Epithelial cell of esophagus (primary cell): Measurements from ENCODE around the gene RNF121.

Experiments used
- DNase-seq: peaks from one replicate; pipeline ENCODE4 v3.0.0; 2010; ENCODE audit warnings: low read depth
- H3K4me3 ChIP-seq: 2 replicates; pipeline ENCODE4 v1.5.1; 2011; ENCODE audit warnings: mild to moderate bottlenecking, low read length, control low read depth
- TF ChIP-seq, protein P1 (sequence below): IDR thresholded peaks from 2 replicates; pipeline ENCODE4 v1.5.1; 2011; ENCODE audit warnings: low read depth, mild to moderate bottlenecking, low read length, control low read depth, inconsistent platforms; ENCODE audit not compliant: insufficient read depth; ENCODE audit errors: missing control alignments

Gene RNF121

DNA sequence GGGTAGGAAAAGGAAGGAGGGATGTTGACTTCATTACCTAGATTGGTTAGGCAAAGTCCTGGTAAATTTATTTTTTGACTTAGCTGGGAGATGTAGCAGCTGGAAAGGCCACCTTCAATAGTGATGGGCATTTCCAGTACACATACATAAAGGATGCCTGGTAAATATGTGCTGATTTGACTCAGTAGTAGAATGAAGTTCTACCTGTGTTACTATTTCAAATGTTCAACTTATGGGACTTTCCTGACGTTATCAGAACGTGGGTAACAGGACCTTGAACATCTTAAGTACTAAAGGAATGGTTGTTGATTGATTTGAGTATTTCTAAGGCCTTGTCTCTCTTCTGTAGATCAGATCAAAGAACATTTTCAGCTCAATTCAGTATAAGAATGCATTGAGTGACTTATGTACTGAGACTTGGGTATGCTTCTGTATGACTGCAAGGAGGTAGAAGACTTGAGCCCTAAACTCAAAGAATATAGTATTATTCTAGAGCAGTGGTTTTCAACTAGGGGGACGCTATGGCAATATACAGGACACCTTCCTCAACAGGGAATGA is 27.1 kb downstream of the RNF121 start:
- TF ChIP-seq, protein P1, sequence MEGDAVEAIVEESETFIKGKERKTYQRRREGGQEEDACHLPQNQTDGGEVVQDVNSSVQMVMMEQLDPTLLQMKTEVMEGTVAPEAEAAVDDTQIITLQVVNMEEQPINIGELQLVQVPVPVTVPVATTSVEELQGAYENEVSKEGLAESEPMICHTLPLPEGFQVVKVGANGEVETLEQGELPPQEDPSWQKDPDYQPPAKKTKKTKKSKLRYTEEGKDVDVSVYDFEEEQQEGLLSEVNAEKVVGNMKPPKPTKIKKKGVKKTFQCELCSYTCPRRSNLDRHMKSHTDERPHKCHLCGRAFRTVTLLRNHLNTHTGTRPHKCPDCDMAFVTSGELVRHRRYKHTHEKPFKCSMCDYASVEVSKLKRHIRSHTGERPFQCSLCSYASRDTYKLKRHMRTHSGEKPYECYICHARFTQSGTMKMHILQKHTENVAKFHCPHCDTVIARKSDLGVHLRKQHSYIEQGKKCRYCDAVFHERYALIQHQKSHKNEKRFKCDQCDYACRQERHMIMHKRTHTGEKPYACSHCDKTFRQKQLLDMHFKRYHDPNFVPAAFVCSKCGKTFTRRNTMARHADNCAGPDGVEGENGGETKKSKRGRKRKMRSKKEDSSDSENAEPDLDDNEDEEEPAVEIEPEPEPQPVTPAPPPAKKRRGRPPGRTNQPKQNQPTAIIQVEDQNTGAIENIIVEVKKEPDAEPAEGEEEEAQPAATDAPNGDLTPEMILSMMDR: no peak
- no peak overlapping the region for H3K4me3 ChIP-seq
- DNase-seq: no peak

DNA sequence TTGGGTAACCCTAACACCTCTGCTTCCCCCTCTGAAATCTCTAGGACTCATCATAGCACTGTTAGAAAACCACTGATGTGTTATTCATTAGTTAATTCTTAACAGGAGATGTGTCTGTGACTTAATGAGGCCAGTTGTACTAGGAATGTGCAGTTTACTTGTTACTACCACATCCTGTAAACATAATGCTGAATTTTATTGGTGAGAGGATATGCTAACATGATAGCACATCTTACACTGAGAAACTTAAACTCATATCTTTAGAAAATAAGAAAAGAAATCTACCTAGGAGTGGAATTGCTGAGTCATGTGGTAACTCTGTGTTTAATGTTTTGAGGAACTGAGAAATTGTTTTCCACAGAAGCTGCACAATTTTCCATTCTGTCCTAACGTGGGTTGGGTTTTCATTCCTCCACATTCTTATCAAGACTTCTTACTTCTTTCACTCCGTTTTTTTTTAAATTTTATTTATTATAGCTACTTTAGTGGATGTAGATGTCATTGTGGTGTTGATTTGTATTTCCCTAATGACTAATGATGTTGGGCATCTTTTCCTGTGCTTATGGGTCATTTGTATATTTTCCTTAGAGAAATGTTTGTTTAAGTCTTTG is 33.7 kb downstream of the RNF121 start:
- H3K4me3 ChIP-seq: no peak overlapping the region
- DNase-seq: no peak
- TF ChIP-seq, protein P1: no peak

DNA sequence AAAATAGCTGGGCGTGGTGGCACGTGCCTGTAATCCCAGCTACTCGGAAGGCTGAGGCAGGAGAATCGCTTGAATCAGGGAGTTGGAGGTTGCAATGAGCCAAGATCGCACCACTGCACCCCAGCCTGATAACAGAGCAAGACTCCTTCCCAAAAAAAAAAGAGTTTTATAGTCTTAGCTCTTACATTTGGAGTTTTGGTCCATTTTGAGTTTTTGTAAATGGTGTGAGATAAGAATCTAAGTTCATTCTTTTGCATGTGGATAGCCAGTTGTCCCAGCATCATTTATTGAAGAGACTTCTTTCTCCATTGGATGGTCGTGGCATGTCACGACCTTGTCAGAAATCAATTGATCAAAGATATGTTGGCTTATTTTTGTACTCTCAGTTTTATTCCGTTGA is 34.6 kb downstream of the RNF121 start:
- no peak for DNase-seq
- TF ChIP-seq, protein P1: no peak

DNA sequence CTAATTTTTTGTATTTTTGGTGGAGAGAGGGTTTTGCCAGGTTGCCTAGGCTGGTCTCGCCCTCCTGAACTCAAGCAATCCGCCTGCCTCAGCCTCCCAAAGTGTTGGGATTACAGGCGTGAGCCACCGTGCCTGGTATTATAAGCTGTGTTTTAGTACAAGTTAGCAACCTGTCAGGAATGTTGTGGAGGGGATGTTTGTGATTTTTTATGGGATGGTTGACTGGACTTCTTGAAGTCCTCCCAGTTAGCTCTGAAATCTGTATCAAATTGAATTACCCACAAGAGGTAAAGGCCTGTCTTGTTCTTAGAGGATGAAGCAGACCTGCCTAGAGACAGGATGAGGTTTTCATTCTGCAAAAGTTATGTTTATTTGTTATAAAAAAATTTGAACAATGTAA is 35.8 kb downstream of the RNF121 start:
- no peak overlapping the region for H3K4me3 ChIP-seq
- TF ChIP-seq, protein P1: no peak

More for the DNA sequence above, 34.6 kb downstream of the RNF121 start:
- no peak overlapping the region for H3K4me3 ChIP-seq

DNA sequence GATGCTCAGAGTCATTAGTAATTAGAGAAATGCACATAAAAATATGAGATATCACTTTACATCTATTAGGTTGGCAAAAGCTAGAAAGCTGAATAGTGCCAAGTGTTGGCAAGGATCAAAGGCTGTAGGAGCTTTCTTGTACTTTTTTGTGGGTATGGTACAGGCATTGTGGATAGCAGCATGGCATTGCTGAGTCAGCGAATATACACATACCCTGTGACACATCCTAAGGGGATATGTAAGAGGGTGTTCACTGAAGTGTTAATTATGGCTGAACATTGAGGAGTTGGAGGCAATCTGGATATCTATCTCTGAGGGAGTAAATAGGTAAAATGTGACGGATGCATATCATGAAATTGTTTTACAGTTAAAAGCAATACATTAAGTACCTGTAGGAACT is 42.8 kb downstream of the RNF121 start:
- no peak overlapping the region for H3K4me3 ChIP-seq
- DNase-seq: no peak
- TF ChIP-seq, protein P1: no peak

More for the DNA sequence above, 35.8 kb downstream of the RNF121 start:
- DNase-seq: no peak

DNA sequence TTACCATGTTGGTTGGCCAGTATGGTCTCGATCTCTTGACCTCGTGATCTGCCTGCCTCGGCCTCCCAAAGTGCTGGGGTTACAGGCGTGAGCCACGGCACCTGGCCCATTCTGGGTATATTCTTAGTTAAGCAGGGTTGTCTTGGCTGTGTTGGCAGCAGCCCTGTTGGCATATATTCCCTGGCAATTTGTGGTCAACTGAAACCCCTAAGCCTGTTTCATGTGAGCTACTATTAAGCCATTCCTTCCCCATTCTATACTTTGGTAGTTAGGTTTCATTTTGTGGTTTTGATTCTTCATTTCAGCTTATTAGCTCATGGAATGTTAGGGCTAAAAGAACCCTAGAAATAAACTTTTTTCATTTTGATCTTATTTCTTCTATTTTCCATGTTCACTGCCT is 47.7 kb downstream of the RNF121 start:
- no peak overlapping the region for H3K4me3 ChIP-seq
- no peak for DNase-seq
- TF ChIP-seq, protein P1: no peak

DNA sequence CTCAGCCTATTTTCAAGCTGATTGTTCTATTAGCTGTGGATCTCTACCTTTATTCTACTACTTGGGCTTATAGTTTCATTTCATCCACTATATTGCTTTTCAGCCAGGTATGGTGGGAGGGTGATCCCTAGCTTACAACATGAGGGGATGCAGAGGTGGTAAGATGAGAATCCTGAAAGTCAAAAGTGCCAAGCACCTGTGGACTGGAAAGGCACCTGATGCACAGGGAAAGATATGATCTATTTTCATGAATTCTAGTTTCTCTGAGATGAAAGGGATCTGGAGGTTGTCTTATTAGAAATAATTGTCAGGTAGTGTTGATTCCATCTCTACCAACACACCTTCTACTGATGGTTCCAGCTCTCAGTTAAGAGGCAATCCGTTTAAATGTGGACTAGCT is 48.2 kb downstream of the RNF121 start:
- H3K4me3 ChIP-seq: no peak overlapping the region
- DNase-seq: no peak
- TF ChIP-seq, protein P1: no peak
